Fibroblast of skin of abdomen (primary cell): Measurements from ENCODE around the gene GRAMD4.
"Not testable (repeated sequence)": the region's sequence is repeated elsewhere in the genome, so short reads cannot be mapped to it uniquely, and the experiment has no call there.

Experiments used
- DNase-seq: peaks from one replicate; pipeline ENCODE4 v3.0.0-alpha.2; 2013

Gene GRAMD4

GRCh38 chr22:46620588-46621242, 529 bp downstream of the GRAMD4 start:
- DNase-seq, result no peak

- not testable (repeated sequence) for DNase-seq
Observed at GRCh38 chr22:46621243-46621930, 1.2 kb downstream of the GRAMD4 start.

GRCh38 chr22:46622081-46622521, 1.9 kb downstream of the GRAMD4 start:
- no peak for DNase-seq

- DNase-seq, result no peak
Observed at GRCh38 chr22:46625113-46625842, 5.1 kb downstream of the GRAMD4 start.

GRCh38 chr22:46625843-46626349, 5.7 kb downstream of the GRAMD4 start:
- no peak for DNase-seq

- DNase-seq, result no peak
Observed at GRCh38 chr22:46626356-46626755, 6.2 kb downstream of the GRAMD4 start.

GRCh38 chr22:46626911-46627805, 7.0 kb downstream of the GRAMD4 start:
- DNase-seq, result no peak

- DNase-seq, result no peak
Observed at GRCh38 chr22:46627806-46628482, 7.8 kb downstream of the GRAMD4 start.

GRCh38 chr22:46628756-46629155, 8.6 kb downstream of the GRAMD4 start:
- no peak for DNase-seq

GRCh38 chr22:46629291-46629690, 9.1 kb downstream of the GRAMD4 start:
- no peak for DNase-seq

- DNase-seq, result no peak
Observed at GRCh38 chr22:46631113-46631512, 10.9 kb downstream of the GRAMD4 start.

GRCh38 chr22:46632646-46633249, 12.6 kb downstream of the GRAMD4 start:
- DNase-seq, result no peak

GRCh38 chr22:46633334-46633890, 13.2 kb downstream of the GRAMD4 start:
- DNase-seq, result no peak

GRCh38 chr22:46634011-46634699, 14.0 kb downstream of the GRAMD4 start:
- DNase-seq, result no peak

GRCh38 chr22:46634973-46635685, 14.9 kb downstream of the GRAMD4 start:
- not testable (repeated sequence) for DNase-seq

GRCh38 chr22:46635756-46636155, 15.6 kb downstream of the GRAMD4 start:
- no peak for DNase-seq

- DNase-seq, result no peak
Observed at GRCh38 chr22:46636221-46637002, 16.2 kb downstream of the GRAMD4 start.

- no peak for DNase-seq
Observed at GRCh38 chr22:46637711-46638600, 17.8 kb downstream of the GRAMD4 start.
